Measurements from ENCODE around the gene FMN1.

FMN1 gene

DNA sequence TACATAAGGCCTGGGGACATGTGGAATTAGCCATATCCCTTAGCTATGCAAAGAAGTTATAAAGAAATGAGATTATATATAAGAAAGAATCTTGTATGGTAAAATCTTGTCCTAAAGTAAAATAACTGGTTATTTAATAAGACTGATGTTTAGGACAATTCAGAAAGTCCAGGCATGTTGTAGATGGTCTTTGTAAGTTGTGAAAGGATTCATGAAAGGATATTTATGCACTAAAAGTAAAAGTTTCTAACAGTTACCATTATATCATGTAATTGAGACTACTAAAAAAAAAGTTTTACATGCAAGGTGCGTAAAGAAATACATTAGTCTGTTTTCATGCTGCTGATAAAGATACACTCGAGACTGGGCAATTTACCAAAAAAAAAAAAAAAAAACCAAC, 146.3 kb downstream of the FMN1 start:
- Histone ChIP-seq H3K4me1 (ENCODE audit: control insufficient read depth, insufficient read depth, low read length) (no peaks in the 10 kb centered on the region), H3K4me3 (ENCODE audit: low read depth, low read length) (no peak overlapping the region), H3K9ac (ENCODE audit: low read depth, low read length) (no peak overlapping the region), H3K9me3 (ENCODE audit: control insufficient read depth, insufficient read depth, low read length) (peaks cover 53% of the 10 kb centered on the region), H3K36me3 (ENCODE audit: control insufficient read depth, insufficient read depth, low read length) (no peaks in the 10 kb centered on the region), H3K27ac (ENCODE audit: low read depth, low read length) (no peak overlapping the region), H3K27me3 (ENCODE audit: control insufficient read depth, insufficient read depth, low read length) (no peaks in the 10 kb centered on the region)

DNA sequence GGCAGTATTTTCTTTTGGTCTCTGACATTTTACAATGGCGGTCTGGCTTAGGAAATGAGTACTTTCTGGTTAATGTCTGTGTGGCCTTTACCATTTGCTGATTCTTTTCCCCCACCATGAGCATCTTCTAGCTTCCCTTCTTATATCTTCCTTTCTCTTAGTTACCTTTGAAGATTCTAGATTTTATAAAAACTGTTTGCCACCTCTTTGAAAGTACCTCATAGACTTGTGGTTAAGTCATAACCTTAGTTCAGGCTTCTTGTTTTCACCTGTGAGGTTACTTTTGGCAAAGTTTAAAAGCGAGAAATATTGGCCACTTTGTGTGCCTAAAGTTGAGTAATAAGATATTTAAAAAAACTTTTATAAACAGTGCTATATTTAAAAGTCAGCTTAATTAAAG, 147.4 kb downstream of the FMN1 start:
- Histone ChIP-seq H3K27ac (ENCODE audit: low read depth, low read length) (no peak overlapping the region), H3K4me1 (ENCODE audit: control insufficient read depth, insufficient read depth, low read length) (no peaks in the 10 kb centered on the region), H3K9me3 (ENCODE audit: control insufficient read depth, insufficient read depth, low read length) (peaks cover 50% of the 10 kb centered on the region)

DNA sequence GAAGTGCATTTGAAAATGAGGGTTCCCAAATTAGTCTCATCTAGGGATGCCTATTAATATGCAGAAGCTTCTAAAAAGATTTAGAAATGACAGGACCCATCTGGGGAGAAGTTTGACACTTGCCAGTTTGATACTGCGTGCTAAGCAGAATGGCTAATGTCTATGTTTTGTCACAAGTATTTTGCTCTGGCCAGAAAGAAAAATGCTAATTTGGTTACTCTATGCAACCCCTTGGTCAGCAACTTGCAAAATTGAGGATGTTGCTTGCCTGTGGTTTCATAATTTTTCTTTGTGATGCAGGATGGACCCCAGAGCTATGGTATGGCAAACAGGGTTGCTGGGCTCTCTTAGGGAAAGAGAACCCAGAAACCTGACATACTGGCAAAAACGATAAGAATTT, 148.2 kb downstream of the FMN1 start:
- H3K4me1 ChIP-seq (ENCODE audit: control insufficient read depth, insufficient read depth, low read length) = no peaks in the 10 kb centered on the region
- H3K27ac ChIP-seq (ENCODE audit: low read depth, low read length) = no peak overlapping the region
- no peak overlapping the region for H3K9ac ChIP-seq (ENCODE audit: low read depth, low read length)
- H3K27me3 ChIP-seq (ENCODE audit: control insufficient read depth, insufficient read depth, low read length) = no peaks in the 10 kb centered on the region
- no peak overlapping the region for H3K4me3 ChIP-seq (ENCODE audit: low read depth, low read length)
- peaks cover 48% of the 10 kb centered on the region for H3K9me3 ChIP-seq (ENCODE audit: control insufficient read depth, insufficient read depth, low read length)
- no peaks in the 10 kb centered on the region for H3K36me3 ChIP-seq (ENCODE audit: control insufficient read depth, insufficient read depth, low read length)

More for the DNA sequence above, 147.4 kb downstream of the FMN1 start:
- Histone ChIP-seq H3K27me3 (ENCODE audit: control insufficient read depth, insufficient read depth, low read length) (no peaks in the 10 kb centered on the region), H3K4me3 (ENCODE audit: low read depth, low read length) (no peak overlapping the region), H3K9ac (ENCODE audit: low read depth, low read length) (no peak overlapping the region), H3K36me3 (ENCODE audit: control insufficient read depth, insufficient read depth, low read length) (no peaks in the 10 kb centered on the region)

DNA sequence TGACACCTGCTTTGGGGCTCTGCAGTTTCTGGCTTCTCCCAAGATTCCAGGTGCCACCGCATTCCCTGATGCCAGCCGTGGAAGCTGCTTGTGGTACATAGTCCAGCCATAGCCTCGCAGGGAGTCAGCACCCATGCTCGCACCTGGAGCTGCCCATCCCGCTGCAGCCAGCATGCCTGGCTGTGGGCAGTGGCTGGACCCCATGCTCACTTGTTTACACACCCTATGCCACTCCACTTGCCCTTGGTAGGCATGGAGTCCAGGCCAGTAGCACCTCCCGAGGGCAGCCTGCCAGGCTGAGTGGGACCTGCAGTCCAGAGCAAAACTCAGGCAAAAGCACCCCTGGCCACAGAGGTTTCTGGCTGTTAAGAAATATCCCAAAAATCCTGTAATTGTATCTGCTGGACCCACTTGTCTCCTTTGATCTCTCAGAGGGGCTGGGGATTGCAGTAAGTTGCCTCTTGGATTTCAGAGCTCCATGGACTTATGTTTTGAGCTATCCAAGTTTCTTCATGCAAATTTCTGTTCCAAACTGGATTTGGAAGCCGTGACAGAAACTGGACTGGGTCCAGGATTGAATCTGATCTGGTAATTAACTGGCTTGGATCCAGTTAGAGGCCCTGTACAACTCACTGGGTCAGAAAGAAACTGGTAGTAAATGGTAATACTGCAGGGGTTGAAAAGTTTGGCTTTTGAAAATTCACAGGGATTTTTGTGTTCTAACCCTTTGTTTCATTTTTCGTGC, 149.3 kb downstream of the FMN1 start:
- no peak overlapping the region for H3K9ac ChIP-seq (ENCODE audit: low read depth, low read length)
- no peak overlapping the region for H3K4me3 ChIP-seq (ENCODE audit: low read depth, low read length)
- no peaks in the 10 kb centered on the region for H3K36me3 ChIP-seq (ENCODE audit: control insufficient read depth, insufficient read depth, low read length)
- peaks cover 39% of the 10 kb centered on the region for H3K9me3 ChIP-seq (ENCODE audit: control insufficient read depth, insufficient read depth, low read length)
- H3K27me3 ChIP-seq (ENCODE audit: control insufficient read depth, insufficient read depth, low read length) = no peaks in the 10 kb centered on the region
- H3K4me1 ChIP-seq (ENCODE audit: control insufficient read depth, insufficient read depth, low read length) = no peaks in the 10 kb centered on the region
- no peak overlapping the region for H3K27ac ChIP-seq (ENCODE audit: low read depth, low read length)

DNA sequence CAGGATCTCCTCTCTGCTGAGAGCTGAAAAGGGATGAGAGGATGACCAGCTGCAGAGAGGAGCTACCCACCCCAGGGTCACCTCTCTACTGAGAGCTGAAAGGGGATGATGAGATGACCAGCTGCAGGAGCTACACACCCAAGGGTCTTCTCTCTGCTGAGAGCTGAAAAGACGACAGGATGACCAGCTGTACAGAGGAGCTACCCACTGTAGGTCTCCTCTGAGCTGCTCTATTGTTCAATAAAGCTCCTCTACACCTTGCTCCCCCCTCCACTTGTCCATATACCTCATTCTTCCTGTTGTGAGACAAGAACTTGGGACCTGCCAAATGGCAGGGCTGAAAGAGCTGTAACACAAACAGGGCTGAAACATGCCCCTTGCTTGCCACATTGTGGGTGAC, 149.9 kb downstream of the FMN1 start:
- no peak overlapping the region for H3K9ac ChIP-seq (ENCODE audit: low read depth, low read length)
- no peaks in the 10 kb centered on the region for H3K4me1 ChIP-seq (ENCODE audit: control insufficient read depth, insufficient read depth, low read length)
- no peaks in the 10 kb centered on the region for H3K36me3 ChIP-seq (ENCODE audit: control insufficient read depth, insufficient read depth, low read length)
- H3K27ac ChIP-seq (ENCODE audit: low read depth, low read length) = no peak overlapping the region
- H3K27me3 ChIP-seq (ENCODE audit: control insufficient read depth, insufficient read depth, low read length) = no peaks in the 10 kb centered on the region
- H3K4me3 ChIP-seq (ENCODE audit: low read depth, low read length) = no peak overlapping the region
- peaks cover 34% of the 10 kb centered on the region for H3K9me3 ChIP-seq (ENCODE audit: control insufficient read depth, insufficient read depth, low read length)

DNA sequence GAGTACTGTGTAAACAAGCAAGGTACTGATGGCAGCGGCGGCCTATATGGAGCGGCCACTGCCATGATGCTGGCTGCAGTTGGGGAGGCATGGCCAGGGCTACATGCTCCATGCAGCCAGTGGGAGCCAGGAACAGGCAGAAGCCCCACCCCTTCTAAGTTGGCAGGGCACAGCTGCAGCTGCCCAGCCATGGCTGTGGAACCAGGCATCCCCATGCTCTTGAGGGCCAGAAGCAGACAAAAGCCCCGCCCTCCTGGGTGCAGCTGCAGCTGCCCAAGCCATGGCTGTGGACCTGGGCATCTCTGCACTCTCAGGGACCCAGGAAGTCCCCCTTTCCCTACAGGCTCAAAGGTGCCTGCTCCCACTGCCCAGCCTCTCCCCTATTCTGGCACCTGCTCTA, 150.9 kb downstream of the FMN1 start:
- Histone ChIP-seq H3K9me3 (ENCODE audit: control insufficient read depth, insufficient read depth, low read length) (peaks cover 24% of the 10 kb centered on the region), H3K36me3 (ENCODE audit: control insufficient read depth, insufficient read depth, low read length) (no peaks in the 10 kb centered on the region), H3K9ac (ENCODE audit: low read depth, low read length) (no peak overlapping the region), H3K4me3 (ENCODE audit: low read depth, low read length) (no peak overlapping the region), H3K27me3 (ENCODE audit: control insufficient read depth, insufficient read depth, low read length) (no peaks in the 10 kb centered on the region), H3K27ac (ENCODE audit: low read depth, low read length) (no peak overlapping the region), H3K4me1 (ENCODE audit: control insufficient read depth, insufficient read depth, low read length) (no peaks in the 10 kb centered on the region)

DNA sequence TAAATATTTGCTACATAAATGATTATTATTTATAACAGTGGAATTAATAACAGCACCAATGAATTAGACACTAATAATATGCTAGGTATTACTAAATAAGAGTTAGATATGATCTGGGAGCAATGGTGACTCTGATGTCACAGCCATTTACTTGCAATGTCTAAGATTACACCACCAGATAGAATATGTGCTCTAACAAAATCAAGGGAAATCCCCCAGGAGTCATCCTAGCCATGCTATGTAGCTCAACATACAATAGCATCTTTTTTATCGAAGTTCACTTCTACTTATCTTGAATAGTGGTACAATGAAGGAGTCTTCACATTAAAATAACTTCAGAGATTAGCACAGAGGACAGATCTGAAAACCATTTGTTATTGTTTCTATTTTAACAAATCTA, 154.0 kb downstream of the FMN1 start:
- Histone ChIP-seq H3K9me3 (ENCODE audit: control insufficient read depth, insufficient read depth, low read length) (peaks cover 6% of the 10 kb centered on the region; the same call in 1 of the 2 replicates), H3K4me3 (ENCODE audit: low read depth, low read length) (no peak overlapping the region), H3K27ac (ENCODE audit: low read depth, low read length) (no peak overlapping the region), H3K9ac (ENCODE audit: low read depth, low read length) (no peak overlapping the region), H3K4me1 (ENCODE audit: control insufficient read depth, insufficient read depth, low read length) (no peaks in the 10 kb centered on the region), H3K27me3 (ENCODE audit: control insufficient read depth, insufficient read depth, low read length) (no peaks in the 10 kb centered on the region), H3K36me3 (ENCODE audit: control insufficient read depth, insufficient read depth, low read length) (no peaks in the 10 kb centered on the region)

DNA sequence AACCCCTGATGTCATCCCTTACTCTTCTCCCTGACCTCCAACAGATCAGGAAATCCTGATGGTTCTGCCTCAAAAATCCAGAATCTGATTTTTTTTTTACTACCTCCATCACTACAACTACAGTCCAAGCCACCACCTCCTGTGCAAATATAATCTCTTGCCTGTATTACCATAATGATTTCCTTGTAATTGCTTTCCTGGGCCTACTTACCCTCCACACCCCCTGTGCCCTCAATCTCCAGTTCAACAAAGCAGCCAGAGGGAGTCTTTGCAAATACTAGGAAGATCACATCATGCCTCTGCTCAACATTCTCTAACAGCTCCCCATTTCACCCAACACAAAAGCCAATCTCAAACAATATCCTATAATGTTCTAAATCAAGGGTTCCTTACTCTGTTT, 159.9 kb downstream of the FMN1 start:
- H3K4me1 ChIP-seq (ENCODE audit: control insufficient read depth, insufficient read depth, low read length) = no peaks in the 10 kb centered on the region
- H3K27ac ChIP-seq (ENCODE audit: low read depth, low read length) = no peak overlapping the region
- H3K9ac ChIP-seq (ENCODE audit: low read depth, low read length) = no peak overlapping the region
- H3K36me3 ChIP-seq (ENCODE audit: control insufficient read depth, insufficient read depth, low read length) = no peaks in the 10 kb centered on the region
- H3K9me3 ChIP-seq (ENCODE audit: control insufficient read depth, insufficient read depth, low read length) = no peaks in the 10 kb centered on the region
- no peaks in the 10 kb centered on the region for H3K27me3 ChIP-seq (ENCODE audit: control insufficient read depth, insufficient read depth, low read length)
- no peak overlapping the region for H3K4me3 ChIP-seq (ENCODE audit: low read depth, low read length)

DNA sequence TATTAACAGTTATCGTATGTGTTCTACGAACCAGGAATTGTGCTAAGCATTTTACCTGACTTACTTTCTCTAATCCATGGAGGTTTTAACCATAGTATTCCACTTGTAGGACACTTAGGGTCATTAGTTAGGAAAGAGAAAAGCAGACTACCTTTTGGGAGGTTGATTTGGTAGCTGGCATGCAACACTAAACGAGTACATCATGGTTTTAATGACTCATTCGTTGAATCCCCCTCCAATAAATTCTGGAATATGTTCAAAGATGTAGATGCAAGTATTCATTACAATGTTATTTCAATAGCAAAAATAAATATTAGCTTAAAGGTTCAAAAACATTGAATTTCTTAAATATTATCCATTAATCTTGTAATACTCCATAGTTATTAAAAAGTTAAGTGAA, 162.5 kb downstream of the FMN1 start:
- Histone ChIP-seq H3K27me3 (ENCODE audit: control insufficient read depth, insufficient read depth, low read length) (no peaks in the 10 kb centered on the region), H3K9ac (ENCODE audit: low read depth, low read length) (no peak overlapping the region), H3K36me3 (ENCODE audit: control insufficient read depth, insufficient read depth, low read length) (no peaks in the 10 kb centered on the region), H3K9me3 (ENCODE audit: control insufficient read depth, insufficient read depth, low read length) (no peaks in the 10 kb centered on the region), H3K4me1 (ENCODE audit: control insufficient read depth, insufficient read depth, low read length) (no peaks in the 10 kb centered on the region), H3K4me3 (ENCODE audit: low read depth, low read length) (no peak overlapping the region), H3K27ac (ENCODE audit: low read depth, low read length) (no peak overlapping the region)

DNA sequence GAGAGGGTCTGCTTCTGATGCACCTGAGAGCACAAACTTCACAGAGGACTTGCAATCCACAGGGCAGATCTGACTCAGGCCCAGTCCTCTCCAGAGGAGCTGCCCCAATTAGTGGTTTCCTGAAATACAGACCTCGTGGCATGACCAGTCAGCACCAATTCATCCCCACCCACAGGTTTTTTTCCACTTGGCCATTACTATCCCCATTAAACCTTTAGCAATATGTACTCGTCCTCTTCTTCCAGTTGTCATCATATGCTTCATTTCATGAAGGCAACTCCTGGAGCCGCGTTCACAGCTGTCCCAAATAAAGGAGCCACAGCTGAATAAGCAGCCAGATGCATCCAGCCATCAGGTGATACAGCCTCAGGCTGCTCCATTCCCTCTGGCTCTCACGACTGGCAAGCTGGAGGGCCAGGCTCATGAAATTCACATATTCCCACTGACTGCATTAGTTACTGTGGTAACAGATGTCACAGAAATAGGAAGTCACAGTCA, 163.1 kb downstream of the FMN1 start:
- H3K27ac ChIP-seq (ENCODE audit: low read depth, low read length) = no peak overlapping the region
- no peaks in the 10 kb centered on the region for H3K27me3 ChIP-seq (ENCODE audit: control insufficient read depth, insufficient read depth, low read length)
- no peak overlapping the region for H3K9ac ChIP-seq (ENCODE audit: low read depth, low read length)
- no peak overlapping the region for H3K4me3 ChIP-seq (ENCODE audit: low read depth, low read length)
- no peaks in the 10 kb centered on the region for H3K9me3 ChIP-seq (ENCODE audit: control insufficient read depth, insufficient read depth, low read length)
- H3K36me3 ChIP-seq (ENCODE audit: control insufficient read depth, insufficient read depth, low read length) = no peaks in the 10 kb centered on the region
- H3K4me1 ChIP-seq (ENCODE audit: control insufficient read depth, insufficient read depth, low read length) = no peaks in the 10 kb centered on the region

DNA sequence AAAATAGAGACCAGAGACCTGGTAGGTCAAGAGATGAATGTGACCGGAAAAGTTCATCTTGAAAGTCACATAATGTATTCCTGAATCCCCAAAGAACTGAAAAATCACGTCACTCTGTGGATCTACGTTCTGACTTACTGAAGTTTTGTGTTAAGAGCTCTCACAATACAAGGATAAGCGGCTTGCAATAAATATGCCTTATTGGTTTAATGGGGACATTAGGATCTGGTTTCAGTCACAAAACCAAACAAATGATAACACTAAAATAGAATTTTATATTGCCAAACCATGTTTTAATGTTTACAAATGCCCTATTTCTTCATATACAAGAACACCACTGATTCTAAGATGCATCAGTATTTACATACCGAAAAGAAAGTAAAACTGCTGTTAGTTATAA, 164.2 kb downstream of the FMN1 start:
- Histone ChIP-seq H3K27me3 (ENCODE audit: control insufficient read depth, insufficient read depth, low read length) (no peaks in the 10 kb centered on the region), H3K4me1 (ENCODE audit: control insufficient read depth, insufficient read depth, low read length) (no peaks in the 10 kb centered on the region), H3K9ac (ENCODE audit: low read depth, low read length) (no peak overlapping the region), H3K27ac (ENCODE audit: low read depth, low read length) (no peak overlapping the region), H3K9me3 (ENCODE audit: control insufficient read depth, insufficient read depth, low read length) (no peaks in the 10 kb centered on the region), H3K36me3 (ENCODE audit: control insufficient read depth, insufficient read depth, low read length) (no peaks in the 10 kb centered on the region), H3K4me3 (ENCODE audit: low read depth, low read length) (no peak overlapping the region)

All from HUES48 (cell line).